SK-N-SH (cell line): ENCODE results near the gene ANO9. TPM values are rescaled to one million over a fixed set of nuclear protein-coding genes. Genes with fewer than 3 reads are reported as not detected.

Experiments used
- CTCF ChIA-PET: fragments of 300-600, 350-600 bp; formaldehyde crosslinking; extraction: SDS; loops from one replicate; lab custom pipeline; 2021; lab: Yijun Ruan, JAX
- POLR2A ChIA-PET: fragments of 350-600 bp; sonication (Branson Sonifier 250); formaldehyde crosslinking; extraction: SDS; loops from one replicate; lab custom pipeline; 2020; ENCODE audit warnings: antibody characterized with exemption, inconsistent platforms; lab: Yijun Ruan, JAX
- DNase-seq: peaks from one replicate; pipeline ENCODE4 v3.0.0; 2012
- H2AFZ ChIP-seq: fragments of 200-600 bp; sonication (generic); 2 replicates; pipeline ENCODE4 v1.8.1; 2016; ENCODE audit warnings: antibody characterized with exemption, mild to moderate bottlenecking, low read depth
- H3F3A ChIP-seq: fragments of 200-600 bp; sonication (generic); replicated peaks from 2 replicates; pipeline ENCODE3; 2016; ENCODE audit warnings: antibody characterized with exemption, mild to moderate bottlenecking; ENCODE audit not compliant: insufficient read depth
- H3K27ac ChIP-seq, 2 experiments: fragments of 200-500 bp in 1 of 2; fragments of 200-600 bp in 1 of 2; sonication (Bioruptor generic) in 1 of 2; sonication (generic), shearing (Covaris generic) in 1 of 2; 2 replicates each; pipeline versions ENCODE4 v1.5.1 to v1.6.1; 2014 to 2016; ENCODE audit warnings: low read depth in 2 of 2, inconsistent platforms in 1 of 2, low read length in 1 of 2, mild to moderate bottlenecking in 1 of 2, mixed read lengths in 1 of 2
- H3K27me3 ChIP-seq: fragments of 200-600 bp; sonication (generic), shearing (Covaris generic); 2 replicates; pipeline ENCODE4 v1.6.1; 2016; ENCODE audit warnings: mixed run types; ENCODE audit not compliant: insufficient read depth
- H3K36me3 ChIP-seq, 2 experiments: fragments of 200-500 bp in 1 of 2; fragments of 200-600 bp in 1 of 2; sonication (Bioruptor generic) in 1 of 2; sonication (generic) in 1 of 2; replicated peaks in 1 of 2; 2 replicates each; pipeline versions ENCODE3 to v1.5.1; 2014 to 2016; ENCODE audit warnings: low read length in 1 of 2, mild to moderate bottlenecking in 1 of 2; ENCODE audit not compliant: insufficient read depth in 2 of 2, control insufficient read depth in 1 of 2
- H3K4me1 ChIP-seq, 2 experiments: fragments of 200-500 bp in 1 of 2; fragments of 200-600 bp in 1 of 2; sonication (Bioruptor generic) in 1 of 2; sonication (generic), shearing (Covaris generic) in 1 of 2; 2 replicates each; pipeline versions ENCODE4 v1.5.1 to v1.6.1; 2014 to 2016; ENCODE audit warnings: low read depth in 1 of 2, low read length in 1 of 2, mixed run types in 1 of 2; ENCODE audit not compliant: insufficient read depth in 2 of 2, control insufficient read depth in 1 of 2
- H3K4me2 ChIP-seq: fragments of 200-600 bp; sonication (generic), shearing (Covaris generic); 2 replicates; pipeline ENCODE4 v1.6.1; 2017; ENCODE audit warnings: mixed run types
- H3K4me3 ChIP-seq, 2 experiments: fragments of 200-500 bp in 1 of 2; fragments of 200-600 bp in 1 of 2; sonication (Bioruptor generic) in 1 of 2; sonication (generic), shearing (Covaris generic) in 1 of 2; 2 replicates each; pipeline versions ENCODE4 v1.5.1 to v1.8.1; 2014 to 2016; ENCODE audit warnings: low read depth in 2 of 2, inconsistent platforms in 1 of 2, low read length in 1 of 2, mild to moderate bottlenecking in 1 of 2, mixed read lengths in 1 of 2, moderate library complexity in 1 of 2
- H3K79me2 ChIP-seq: fragments of 200-600 bp; sonication (generic); 2 replicates; pipeline ENCODE4 v1.8.1; 2017; ENCODE audit warnings: mild to moderate bottlenecking; ENCODE audit not compliant: insufficient read depth
- H3K9ac ChIP-seq: fragments of 200-600 bp; sonication (generic); 2 replicates; pipeline ENCODE4 v1.6.1; 2017; ENCODE audit warnings: mixed run types
- H3K9me2 ChIP-seq: fragments of 200-600 bp; sonication (generic); 2 replicates; pipeline ENCODE4 v1.6.1; 2017; ENCODE audit warnings: mixed run types
- H3K9me3 ChIP-seq: fragments of 200-600 bp; sonication (generic); 2 replicates; pipeline ENCODE4 v1.6.1; 2017; ENCODE audit warnings: mixed run types, mild to moderate bottlenecking, moderate library complexity
- H4K20me1 ChIP-seq: fragments of 200-600 bp; sonication (generic); 2 replicates; pipeline ENCODE4 v1.6.1; 2017; ENCODE audit warnings: mild to moderate bottlenecking, mixed run types; ENCODE audit not compliant: insufficient read depth
- CHD2 ChIP-seq: fragments of 150-350 bp; IDR thresholded peaks from 2 replicates; pipeline ENCODE4 v1.6.1; 2018; ENCODE audit warnings: low read length; ENCODE audit not compliant: partially characterized antibody
- EP300 ChIP-seq, 2 experiments: IDR thresholded peaks; 2 replicates each; pipeline versions ENCODE4 v1.4.0 to v1.6.1; 2012; ENCODE audit warnings: borderline replicate concordance in 1 of 2, low read depth in 1 of 2, low read length in 1 of 2
- EZH2phosphoT487 ChIP-seq: fragments of 200-600 bp; sonication (generic); IDR thresholded peaks from 2 replicates; pipeline ENCODE4 v1.6.1; 2017; ENCODE audit warnings: low read depth, mixed run types, mild to moderate bottlenecking, antibody characterized with exemption, moderate library complexity, borderline replicate concordance
- FOSL2 ChIP-seq: IDR thresholded peaks from 2 replicates; pipeline ENCODE4 v1.4.0; 2012; ENCODE audit warnings: low read depth, mild to moderate bottlenecking, moderate library complexity, borderline replicate concordance
- GABPA ChIP-seq: IDR thresholded peaks from 2 replicates; pipeline ENCODE4 v1.4.0; 2012; ENCODE audit warnings: low read depth, mild to moderate bottlenecking
- GATA2 ChIP-seq: sonication (generic); formaldehyde crosslinking; IDR thresholded peaks from 2 replicates; pipeline ENCODE4 v1.5.0; 2020; ENCODE audit warnings: mild to moderate bottlenecking, missing genetic modification reagents
- MAX ChIP-seq: IDR thresholded peaks from 2 replicates; pipeline ENCODE4 v1.4.0; 2012; ENCODE audit warnings: low read depth
- MEF2A ChIP-seq: IDR thresholded peaks from 2 replicates; pipeline ENCODE4 v1.4.0; 2012; ENCODE audit warnings: low read depth, borderline replicate concordance
- NFIC ChIP-seq: IDR thresholded peaks from 2 replicates; pipeline ENCODE4 v1.4.0; 2012; ENCODE audit warnings: borderline replicate concordance
- NRF1 ChIP-seq: IDR thresholded peaks from 2 replicates; pipeline ENCODE4 v1.6.1; 2012; ENCODE audit warnings: low read depth, mild to moderate bottlenecking, low read length
- PBX3 ChIP-seq: IDR thresholded peaks from 2 replicates; pipeline ENCODE4; 2012
- RAD21 ChIP-seq: IDR thresholded peaks from 2 replicates; pipeline ENCODE4 v1.6.1; 2012; ENCODE audit warnings: mild to moderate bottlenecking, low read length
- RCOR1 ChIP-seq: fragments of 150-350 bp; IDR thresholded peaks from 2 replicates; pipeline ENCODE4 v1.6.1; 2017; ENCODE audit warnings: antibody characterized with exemption, low read length
- REST ChIP-seq: IDR thresholded peaks from 2 replicates; pipeline ENCODE4 v1.6.1; 2012; ENCODE audit warnings: mild to moderate bottlenecking, low read depth, low read length, moderate library complexity
- RFX5 ChIP-seq: IDR thresholded peaks from 2 replicates; pipeline ENCODE4 v1.6.1; 2012; ENCODE audit warnings: mild to moderate bottlenecking, improper control_type of control experiment, low read length
- SIN3A ChIP-seq: IDR thresholded peaks from 2 replicates; pipeline ENCODE4 v1.6.1; 2012; ENCODE audit warnings: low read depth, mild to moderate bottlenecking, low read length, moderate library complexity, borderline replicate concordance
- USF1 ChIP-seq: IDR thresholded peaks from 2 replicates; pipeline ENCODE4 v1.4.0; 2012; ENCODE audit warnings: low read depth, borderline replicate concordance
- USF2 ChIP-seq: fragments of 150-350 bp; IDR thresholded peaks from 2 replicates; pipeline ENCODE4 v1.6.1; 2017; ENCODE audit warnings: antibody characterized with exemption, low read length, low read depth, borderline replicate concordance
- YY1 ChIP-seq: IDR thresholded peaks from 2 replicates; pipeline ENCODE4 v1.4.0; 2012; ENCODE audit warnings: low read depth, mild to moderate bottlenecking
- WGBS: methylation state at CpG from one replicate; pipeline ENCODE4 v1.1.6; 2017; ENCODE audit warnings: low lambda C conversion rate; 5-methylcytosine and 5-hydroxymethylcytosine counted together
- polyA plus RNA-seq, 3 experiments: library from polyadenylated mRNA; depleted of rRNA; stranded (reverse); fragments of >200 nt; gene quantifications; 2 replicates each; pipeline ENCODE4 v1.2.3, GENCODE V29; 2012
- TF ChIP-seq, protein P1 (sequence below): IDR thresholded peaks from 2 replicates; pipeline ENCODE4 v1.4.0; 2012; ENCODE audit warnings: low read depth, borderline replicate concordance

The ANO9 gene
- polyA plus RNA-seq, 1 of the 3 experiments (the other 2 are of a cell fraction), result 0.12 TPM

- no peak for TF ChIP-seq REST
- TF ChIP-seq USF2, result no peak
- TF ChIP-seq EZH2phosphoT487, result no peak
- TF ChIP-seq RCOR1, result no peak
- TF ChIP-seq, all 33 proteins: peak for 0
These were observed 22.5 kb upstream of the ANO9 start (continued) for GRCh38 chr11:464316-464715.

DNA sequence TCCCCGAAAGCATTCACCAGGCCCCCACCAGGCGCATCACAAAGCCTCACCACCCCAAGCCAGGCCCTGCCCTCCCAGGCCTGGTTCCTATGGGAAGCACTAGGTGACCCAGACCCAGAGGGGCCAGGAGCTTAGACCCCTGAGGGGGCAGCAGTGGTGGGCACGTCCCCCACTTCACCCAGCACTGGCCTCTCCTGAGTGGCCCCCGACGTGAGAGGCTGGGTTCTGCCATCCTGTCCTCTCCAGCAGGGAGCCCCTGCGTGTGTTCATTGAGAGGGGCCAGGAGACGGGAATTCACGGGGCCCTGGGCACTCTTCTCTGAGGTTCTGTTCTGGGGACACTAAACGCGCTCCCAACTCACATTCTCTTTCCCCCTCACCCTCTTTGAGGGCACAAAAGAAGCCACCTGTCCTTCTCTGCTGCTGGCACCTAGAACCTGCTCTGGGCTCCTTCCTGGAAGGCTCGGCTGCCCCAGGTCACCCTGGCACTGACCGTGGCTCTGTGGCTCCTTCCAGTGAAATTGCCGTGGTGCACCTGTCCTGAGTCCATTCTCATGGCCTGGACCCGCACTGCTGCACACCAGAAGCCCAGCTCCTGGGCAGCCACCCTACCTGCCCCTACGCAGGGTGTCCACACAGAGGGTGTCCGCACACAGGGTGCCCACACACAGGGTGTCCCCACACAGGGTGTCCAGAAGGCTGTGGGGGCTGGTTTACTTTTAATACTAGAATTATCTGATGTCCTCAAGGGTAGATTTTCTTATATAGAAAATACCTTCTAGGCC is 20.5 kb upstream of the ANO9 start:
- Histone ChIP-seq H3K4me3 (no peak overlapping the region), H3K4me2 (no peak overlapping the region), H3K27ac (no peak overlapping the region), H3F3A (no peaks in the 10 kb centered on the region), H3K9me2 (no peaks in the 10 kb centered on the region), H3K9me3 (no peaks in the 10 kb centered on the region), H4K20me1 (peaks cover 3% of the 10 kb centered on the region; the same call in 1 of the 2 replicates), H3K27me3 (no peaks in the 10 kb centered on the region), H3K4me1 (no peaks in the 10 kb centered on the region), H3K9ac (no peak overlapping the region), H3K79me2 (peaks cover 16% of the 10 kb centered on the region; the same call in 1 of the 2 replicates), H2AFZ (no peak overlapping the region), H3K36me3 (peaks cover 7 to 8% of the 10 kb centered on the region in 2 experiments)
- ChIA-PET POLR2A (no interaction called here), CTCF (interaction anchor here (1.5 kb wide), 1 partner anchor 14 kb away, joined by 8 read pairs; no protein-coding TSS in a partner anchor)
- WGBS, result 99% methylated on average over 10 of the region's 16 CpGs
- peak; percentile 17 for DNase-seq
- TF ChIP-seq GABPA (no peak), USF2 (no peak), NFIC (no peak), PBX3 (no peak), MEF2A (no peak), EP300 (IDR thresholded peaks at IDR 0.05; ENCODE audit: borderline replicate concordance in 1 of 2, low read depth in 1 of 2, low read length in 1 of 2) (no peak), RAD21 (no peak), NRF1 (no peak), CHD2 (no peak), FOSL2 (no peak), SIN3A (no peak), USF1 (no peak), MAX (no peak), YY1 (no peak), GATA2 (CRISPR knock-in tag) (no peak), RCOR1 (no peak), RFX5 (no peak)
- TF ChIP-seq, protein P1, sequence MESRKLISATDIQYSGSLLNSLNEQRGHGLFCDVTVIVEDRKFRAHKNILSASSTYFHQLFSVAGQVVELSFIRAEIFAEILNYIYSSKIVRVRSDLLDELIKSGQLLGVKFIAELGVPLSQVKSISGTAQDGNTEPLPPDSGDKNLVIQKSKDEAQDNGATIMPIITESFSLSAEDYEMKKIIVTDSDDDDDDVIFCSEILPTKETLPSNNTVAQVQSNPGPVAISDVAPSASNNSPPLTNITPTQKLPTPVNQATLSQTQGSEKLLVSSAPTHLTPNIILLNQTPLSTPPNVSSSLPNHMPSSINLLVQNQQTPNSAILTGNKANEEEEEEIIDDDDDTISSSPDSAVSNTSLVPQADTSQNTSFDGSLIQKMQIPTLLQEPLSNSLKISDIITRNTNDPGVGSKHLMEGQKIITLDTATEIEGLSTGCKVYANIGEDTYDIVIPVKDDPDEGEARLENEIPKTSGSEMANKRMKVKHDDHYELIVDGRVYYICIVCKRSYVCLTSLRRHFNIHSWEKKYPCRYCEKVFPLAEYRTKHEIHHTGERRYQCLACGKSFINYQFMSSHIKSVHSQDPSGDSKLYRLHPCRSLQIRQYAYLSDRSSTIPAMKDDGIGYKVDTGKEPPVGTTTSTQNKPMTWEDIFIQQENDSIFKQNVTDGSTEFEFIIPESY, result no peak
